Breast epithelium (tissue), 4 donors: Measurements from ENCODE around the gene NOTO. TPM values are rescaled to one million over a fixed set of nuclear protein-coding genes. Genes with fewer than 3 reads are reported as not detected.

Source experiments
- DNase-seq, 2 donors: peaks; one replicate each; pipeline ENCODE4 v3.0.0-alpha.2; 2019; ENCODE audit warnings: low spot score in 2 of 2
- H3K27ac ChIP-seq, 2 donors: fragments of 200-600 bp; sonication (generic) in 1 of 2; one replicate each; pipeline ENCODE4 v1.5.1; 2016 to 2019; ENCODE audit warnings: mild to moderate bottlenecking in 1 of 2
- H3K27me3 ChIP-seq, 2 donors: fragments of 200-600 bp; sonication (generic) in 1 of 2; one replicate each; pipeline versions ENCODE4 v1.5.1 to v1.6.0; 2017 to 2019; ENCODE audit warnings: control low read depth in 1 of 2, mild to moderate bottlenecking in 1 of 2
- H3K36me3 ChIP-seq: fragments of 200-600 bp; one replicate; pipeline ENCODE4 v1.5.1; 2019
- H3K4me1 ChIP-seq, 2 donors: fragments of 200-600 bp; sonication (generic); one replicate each; pipeline ENCODE4 v1.5.1; 2016 to 2019; ENCODE audit warnings: control low read depth in 1 of 2
- H3K4me3 ChIP-seq, 3 donors: fragments of 200-600 bp; sonication (generic); 1 replicate in 2 of 3; 2 replicates in 1 of 3; pipeline ENCODE4 v1.5.1; 2016 to 2019; ENCODE audit warnings: mild to moderate bottlenecking in 3 of 3, moderate library complexity in 2 of 3
- H3K9me3 ChIP-seq, 2 donors: fragments of 200-600 bp; sonication (generic) in 1 of 2; one replicate each; pipeline ENCODE4 v1.5.1; 2016 to 2019; ENCODE audit warnings: control low read depth in 1 of 2
- CTCF ChIP-seq, 3 donors: fragments of 450-650 bp; IDR thresholded peaks; one replicate each; pipeline ENCODE4 v1.5.1; 2016 to 2017; ENCODE audit warnings: antibody characterized with exemption in 3 of 3, mild to moderate bottlenecking in 3 of 3, moderate library complexity in 3 of 3
- POLR2A ChIP-seq: fragments of 450-650 bp; IDR thresholded peaks from one replicate; pipeline ENCODE4 v1.6.1; 2016; ENCODE audit warnings: antibody characterized with exemption, mild to moderate bottlenecking, moderate library complexity
- POLR2AphosphoS5 ChIP-seq, 3 donors: sonication (generic); formaldehyde crosslinking; IDR thresholded peaks; one replicate each; pipeline ENCODE4 v1.6.1; 2017; ENCODE audit warnings: antibody characterized with exemption in 3 of 3
- intact Hi-C: fragments of 100-400 bp; cut with DNase I; formaldehyde crosslinking; loops from one replicate; pipeline ENCODE4 v1.15.1; 2023; ENCODE audit warnings: low total_unique reads
- total RNA-seq, 3 donors: library from RNA; depleted of rRNA; stranded (reverse); fragments of >200 nt; gene quantifications; one replicate each; pipeline ENCODE4 v1.1.0, GENCODE V29; 2016

NOTO gene
- total RNA-seq, 3 donors from 2014 or later: not detected

- intact Hi-C loops: loop anchor here (10.0 kb wide), 3 partner anchors 92 to 282 kb away; no protein-coding TSS in a partner anchor
- no peaks in the 10 kb centered on the region for H3K36me3 ChIP-seq
- no peaks in the 10 kb centered on the region for H3K4me1 ChIP-seq
- TF ChIP-seq CTCF (IDR thresholded peaks at IDR 0.05) (no peak), POLR2A (no peak), POLR2AphosphoS5 (IDR thresholded peaks at IDR 0.05) (no peak)
- H3K4me3 ChIP-seq: peak overlapping the region; percentile 50 to 77 (median 62)
- H3K9me3 ChIP-seq: no peaks in the 10 kb centered on the region
- H3K27me3 ChIP-seq: peaks cover 0 to 19% of the 10 kb centered on the region in 2 donors
- peak overlapping the region; percentile 58 to 92 for H3K27ac ChIP-seq
- DNase-seq: no peak
Measured at GRCh38 chr2:73176205-73176880, 26.0 kb upstream of the NOTO start.

GRCh38 chr2:73176881-73177644 lies 25.3 kb upstream of the NOTO start:
- DNase-seq: peak; percentile 72 to 89
- Histone ChIP-seq H3K27me3 (peaks cover 0 to 19% of the 10 kb centered on the region in 2 donors), H3K4me3 (peak overlapping the region; percentile 50 to 77 (median 62)), H3K27ac (peak overlapping the region; percentile 58 to 92), H3K4me1 (no peaks in the 10 kb centered on the region), H3K36me3 (no peaks in the 10 kb centered on the region), H3K9me3 (no peaks in the 10 kb centered on the region)
- intact Hi-C loops: loop anchor here (10.0 kb wide), 3 partner anchors 92 to 282 kb away; no protein-coding TSS in a partner anchor
- no peak for TF ChIP-seq POLR2A
- peak; percentile 17 to 65 (median 23) for TF ChIP-seq POLR2AphosphoS5 (IDR thresholded peaks at IDR 0.05)
- peak; percentile 93 to 98 (median 93) for TF ChIP-seq CTCF (IDR thresholded peaks at IDR 0.05)

GRCh38 chr2:73177645-73178255 lies 24.6 kb upstream of the NOTO start:
- H3K9me3 ChIP-seq: no peaks in the 10 kb centered on the region
- DNase-seq: no peak
- H3K4me3 ChIP-seq: peak overlapping the region in 2 of 3 donors; percentile 62 to 77
- TF ChIP-seq POLR2A: no peak
- no peak for TF ChIP-seq POLR2AphosphoS5 (IDR thresholded peaks at IDR 0.05)
- no peak for TF ChIP-seq CTCF (IDR thresholded peaks at IDR 0.05)
- H3K27me3 ChIP-seq: peaks cover 0 to 19% of the 10 kb centered on the region in 2 donors
- H3K36me3 ChIP-seq: no peaks in the 10 kb centered on the region
- peak overlapping the region; percentile 58 to 92 for H3K27ac ChIP-seq
- intact Hi-C loops: loop anchor here (10.0 kb wide), 3 partner anchors 93 to 283 kb away; no protein-coding TSS in a partner anchor
- no peaks in the 10 kb centered on the region for H3K4me1 ChIP-seq

- Histone ChIP-seq H3K36me3 (no peaks in the 10 kb centered on the region), H3K4me3 (no peak overlapping the region), H3K27me3 (no peaks in the 10 kb centered on the region), H3K9me3 (peaks cover 0 to 11% of the 10 kb centered on the region in 2 donors), H3K4me1 (no peaks in the 10 kb centered on the region), H3K27ac (no peak overlapping the region)
- no peak for DNase-seq
- intact Hi-C loops: no loop called here
- TF ChIP-seq POLR2A (no peak), CTCF (IDR thresholded peaks at IDR 0.05) (no peak), POLR2AphosphoS5 (IDR thresholded peaks at IDR 0.05) (no peak)
Measured at GRCh38 chr2:73185965-73186364, 16.4 kb upstream of the NOTO start.
